Measurements from ENCODE around the gene FMNL2. TPM values are rescaled to one million over a fixed set of nuclear protein-coding genes. Genes with fewer than 3 reads are reported as not detected.

Gene FMNL2
- total and polyA plus RNA-seq, 2 experiments from 2014 or later, result 16.5 to 45.4 TPM

GRCh38 chr2:152620208-152620607 is 285.2 kb downstream of the FMNL2 start:
- DNase-seq (ENCODE audit: low spot score) (no peak), ATAC-seq (no peak)
- Histone ChIP-seq H3K4me2 (no peak overlapping the region), H3K4me1 (ENCODE audit: insufficient read depth) (no peaks in the 10 kb centered on the region), H3K36me3 (ENCODE audit: insufficient read depth) (peaks cover 10% of the 10 kb centered on the region; the same call in 1 of the 2 replicates), H3K4me3 (no peak overlapping the region), H3K9me2 (ENCODE audit: insufficient read depth) (no peaks in the 10 kb centered on the region), H3K27ac (ENCODE audit: low read depth) (no peak overlapping the region), H3K27me3 (ENCODE audit: insufficient read depth) (no peaks in the 10 kb centered on the region), H4K20me1 (replicated peaks; ENCODE audit: insufficient read depth) (peaks cover 5% of the 10 kb centered on the region; the same call in 1 of the 2 replicates), H2AFZ (no peak overlapping the region), H3F3A (replicated peaks; ENCODE audit: low read depth) (no peaks in the 10 kb centered on the region), H3K79me2 (replicated peaks; ENCODE audit: insufficient read depth) (no peaks in the 10 kb centered on the region)
- H3K36me3 Mint-ChIP-seq (ENCODE audit: low read depth), result peaks cover 35% of the 10 kb centered on the region
- H3K9me3 Mint-ChIP-seq, result no peaks in the 10 kb centered on the region
- H3K27ac Mint-ChIP-seq, result no peak overlapping the region
- no peak for TF ChIP-seq EZH2 (IDR thresholded peaks at IDR 0.05; ENCODE audit: low read depth, unreplicated experiment)
- TF ChIP-seq ZNF114 (CRISPR knock-in tag; IDR thresholded peaks at IDR 0.05), result no peak
- no peak for TF ChIP-seq ZNF462 (CRISPR knock-in tag; IDR thresholded peaks at IDR 0.05)
- no peak for TF ChIP-seq STAT1 (IDR thresholded peaks at IDR 0.05; ENCODE audit: unreplicated experiment)
- no peak for TF ChIP-seq ZNF331 (CRISPR knock-in tag; IDR thresholded peaks at IDR 0.05; ENCODE audit: low read depth)
- TF ChIP-seq, protein P1, sequence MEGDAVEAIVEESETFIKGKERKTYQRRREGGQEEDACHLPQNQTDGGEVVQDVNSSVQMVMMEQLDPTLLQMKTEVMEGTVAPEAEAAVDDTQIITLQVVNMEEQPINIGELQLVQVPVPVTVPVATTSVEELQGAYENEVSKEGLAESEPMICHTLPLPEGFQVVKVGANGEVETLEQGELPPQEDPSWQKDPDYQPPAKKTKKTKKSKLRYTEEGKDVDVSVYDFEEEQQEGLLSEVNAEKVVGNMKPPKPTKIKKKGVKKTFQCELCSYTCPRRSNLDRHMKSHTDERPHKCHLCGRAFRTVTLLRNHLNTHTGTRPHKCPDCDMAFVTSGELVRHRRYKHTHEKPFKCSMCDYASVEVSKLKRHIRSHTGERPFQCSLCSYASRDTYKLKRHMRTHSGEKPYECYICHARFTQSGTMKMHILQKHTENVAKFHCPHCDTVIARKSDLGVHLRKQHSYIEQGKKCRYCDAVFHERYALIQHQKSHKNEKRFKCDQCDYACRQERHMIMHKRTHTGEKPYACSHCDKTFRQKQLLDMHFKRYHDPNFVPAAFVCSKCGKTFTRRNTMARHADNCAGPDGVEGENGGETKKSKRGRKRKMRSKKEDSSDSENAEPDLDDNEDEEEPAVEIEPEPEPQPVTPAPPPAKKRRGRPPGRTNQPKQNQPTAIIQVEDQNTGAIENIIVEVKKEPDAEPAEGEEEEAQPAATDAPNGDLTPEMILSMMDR (conservative IDR thresholded peaks at IDR 0.05; ENCODE audit: low read depth in 2 of 2), result no peak
- TF ChIP-seq NANOG (IDR thresholded peaks at IDR 0.05; ENCODE audit: borderline replicate concordance), result no peak
- TF ChIP-seq EZH2phosphoT487 (IDR thresholded peaks at IDR 0.05; ENCODE audit: unreplicated experiment), result no peak
- TF ChIP-seq JUNB (IDR thresholded peaks at IDR 0.05; ENCODE audit: unreplicated experiment), result no peak
- no peak for TF ChIP-seq CREB1 (CRISPR knock-in tag; IDR thresholded peaks at IDR 0.05; ENCODE audit: low read depth)
- TF ChIP-seq REST (IDR thresholded peaks at IDR 0.05; ENCODE audit: unreplicated experiment), result no peak
- TF ChIP-seq POLR2AphosphoS5 (IDR thresholded peaks at IDR 0.05; ENCODE audit: low read depth), result no peak
- TF ChIP-seq, protein P2, sequence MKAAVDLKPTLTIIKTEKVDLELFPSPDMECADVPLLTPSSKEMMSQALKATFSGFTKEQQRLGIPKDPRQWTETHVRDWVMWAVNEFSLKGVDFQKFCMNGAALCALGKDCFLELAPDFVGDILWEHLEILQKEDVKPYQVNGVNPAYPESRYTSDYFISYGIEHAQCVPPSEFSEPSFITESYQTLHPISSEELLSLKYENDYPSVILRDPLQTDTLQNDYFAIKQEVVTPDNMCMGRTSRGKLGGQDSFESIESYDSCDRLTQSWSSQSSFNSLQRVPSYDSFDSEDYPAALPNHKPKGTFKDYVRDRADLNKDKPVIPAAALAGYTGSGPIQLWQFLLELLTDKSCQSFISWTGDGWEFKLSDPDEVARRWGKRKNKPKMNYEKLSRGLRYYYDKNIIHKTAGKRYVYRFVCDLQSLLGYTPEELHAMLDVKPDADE (IDR thresholded peaks at IDR 0.05), result no peak
- no peak overlapping the region for H3K4me3 Mint-ChIP-seq
- no peaks in the 10 kb centered on the region for H3K27me3 Mint-ChIP-seq (ENCODE audit: insufficient read depth, low read depth, poor library complexity)
- no peaks in the 10 kb centered on the region for H3K4me1 Mint-ChIP-seq
